ENCODE measurements around the gene RFT1.
A peak's percentile ranks its signal among the peaks of the same experiment; 100 is the strongest.

Gene RFT1

GRCh38 chr3:53084310-53085001, 45.8 kb downstream of the RFT1 start:
- DNase-seq, result no peak

DNA sequence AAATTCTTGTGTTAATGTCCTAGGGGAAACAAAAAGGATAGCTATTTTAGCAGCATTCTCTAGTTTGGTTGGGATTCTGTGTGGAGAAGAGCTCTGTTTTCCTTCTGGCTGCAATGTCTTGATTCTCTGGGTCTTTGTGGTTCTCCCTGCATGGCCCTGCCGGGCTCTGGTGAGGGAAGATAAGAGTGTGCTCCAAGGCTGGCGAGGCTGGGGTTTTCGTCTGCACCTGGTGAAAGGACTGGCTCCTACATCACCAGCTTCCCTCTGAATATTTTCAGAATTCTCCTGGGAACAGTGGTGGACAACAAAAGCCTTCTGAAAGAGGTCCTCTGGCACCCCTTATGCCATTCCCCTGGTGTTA, 46.3 kb downstream of the RFT1 start:
- no peak for DNase-seq

GRCh38 chr3:53083521-53083920, 46.7 kb downstream of the RFT1 start:
- DNase-seq, result no peak

DNA sequence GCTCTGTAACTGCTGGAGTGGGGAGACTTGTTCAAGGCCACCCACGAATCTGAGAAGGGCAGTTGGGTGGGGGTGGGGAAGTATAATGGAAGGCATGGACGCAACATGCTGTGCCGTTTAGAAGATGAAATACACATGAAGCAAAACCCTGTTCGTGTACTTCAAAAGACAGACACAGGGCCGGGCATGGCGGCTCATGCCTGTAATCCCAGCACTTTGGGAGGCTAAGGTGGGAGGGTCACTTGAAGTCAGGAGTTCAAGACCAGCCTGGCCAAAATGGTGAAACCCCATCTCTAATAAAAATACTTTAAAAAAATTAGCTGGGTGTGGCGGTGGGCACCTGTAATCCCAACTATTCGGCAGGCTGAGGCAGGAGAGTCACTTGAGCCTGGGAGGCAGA, 47.5 kb downstream of the RFT1 start:
- no peak for DNase-seq

- no peak for DNase-seq
Measured at GRCh38 chr3:53081318-53081717, 48.9 kb downstream of the RFT1 start.

DNA sequence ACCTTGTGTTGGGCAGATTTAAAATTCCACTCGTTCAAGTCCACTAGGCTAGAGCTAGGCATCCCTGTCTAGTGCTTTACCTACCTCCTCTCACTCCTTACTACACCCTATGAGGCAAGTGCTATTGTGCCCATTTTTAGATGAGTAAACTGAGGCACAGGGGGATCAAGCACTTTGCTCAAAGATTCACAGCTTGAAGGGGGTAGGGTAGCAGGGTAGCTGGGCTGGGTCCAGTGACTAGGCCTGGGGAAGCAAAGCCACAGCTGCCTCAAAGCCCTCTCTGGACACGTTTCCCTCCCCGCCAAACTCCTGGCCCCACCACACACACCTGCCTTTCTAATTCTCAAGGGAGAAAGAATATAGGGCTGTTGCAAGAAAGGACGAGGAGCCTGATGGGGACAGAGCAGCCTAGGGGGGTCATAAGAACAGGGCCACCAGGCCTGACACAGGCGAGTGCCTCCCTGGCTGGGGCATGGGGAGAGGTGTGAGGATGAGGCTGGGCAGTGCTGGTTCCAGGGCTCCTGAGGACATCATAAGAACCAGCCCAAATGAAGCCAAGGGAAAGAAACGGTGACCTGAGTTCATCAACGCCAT, 49.5 kb downstream of the RFT1 start:
- DNase-seq, result no peak

- no peak for DNase-seq
Measured at GRCh38 chr3:53079791-53080555, 50.3 kb downstream of the RFT1 start.

- DNase-seq, result no peak
Measured at GRCh38 chr3:53079147-53079546, 51.1 kb downstream of the RFT1 start.

GRCh38 chr3:53078656-53079055, 51.6 kb downstream of the RFT1 start:
- no peak for DNase-seq

DNA sequence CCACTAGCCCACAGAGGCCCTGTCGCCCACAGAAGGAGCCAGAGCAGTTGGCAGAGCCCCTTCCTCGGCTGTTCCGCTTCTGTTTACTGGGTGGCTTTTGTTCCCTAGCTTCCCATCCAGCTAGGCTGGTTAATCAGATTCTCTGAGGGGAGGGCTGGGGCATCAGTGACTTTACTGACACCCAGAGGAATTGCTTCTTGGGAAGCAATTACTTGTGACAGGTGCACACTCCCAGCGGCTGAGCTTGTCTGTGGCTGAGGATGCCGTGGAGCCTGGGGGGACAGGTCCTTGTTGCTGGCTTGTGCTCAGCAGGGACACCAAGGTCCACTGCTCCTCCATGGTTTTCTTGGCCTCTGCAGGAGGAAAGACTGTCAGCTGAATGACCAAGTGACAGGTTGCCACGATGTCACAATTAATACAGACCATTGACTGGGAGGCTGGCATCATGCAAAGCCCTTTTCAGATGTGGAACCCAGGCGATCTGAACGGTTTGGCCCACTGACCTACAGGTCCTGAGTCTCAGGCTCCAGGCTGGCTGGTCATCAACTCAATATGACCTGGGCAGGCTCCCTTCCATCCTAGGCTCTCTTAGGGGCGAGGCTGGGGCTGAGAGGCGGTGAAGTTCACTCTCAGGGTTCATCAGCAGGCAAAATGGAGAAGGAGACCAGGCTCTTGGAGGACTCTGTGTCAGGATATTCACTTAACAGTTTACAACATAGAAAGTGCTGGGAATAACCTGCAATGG, 52.6 kb downstream of the RFT1 start:
- no peak for DNase-seq

- no peak for DNase-seq
Measured at GRCh38 chr3:53075743-53076140, 54.5 kb downstream of the RFT1 start.

- DNase-seq, result no peak
Measured at GRCh38 chr3:53074761-53075742, 55.2 kb downstream of the RFT1 start.

DNA sequence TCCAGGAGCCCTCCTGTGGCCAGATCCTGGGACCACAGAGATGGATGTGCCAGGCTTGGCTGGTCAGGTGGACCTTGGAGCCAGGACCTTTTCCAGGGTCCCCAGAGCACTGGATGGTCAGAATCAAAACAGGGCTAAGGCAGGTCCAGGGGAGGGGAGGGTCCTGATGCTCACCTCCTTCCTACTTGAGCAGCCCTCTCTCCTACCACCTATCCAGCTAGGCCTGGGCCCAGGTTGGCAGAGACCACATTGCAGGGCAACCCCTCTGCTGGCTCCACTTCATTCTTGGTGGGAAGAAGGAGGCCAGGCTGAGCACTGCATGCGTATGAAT, 55.9 kb downstream of the RFT1 start:
- DNase-seq, result no peak

- DNase-seq, result no peak
Measured at GRCh38 chr3:53073553-53074365, 56.5 kb downstream of the RFT1 start.

- DNase-seq, result peak; percentile 90
Measured at GRCh38 chr3:53072653-53073552, 57.3 kb downstream of the RFT1 start.

- DNase-seq, result no peak
Measured at GRCh38 chr3:53071882-53072431, 58.3 kb downstream of the RFT1 start.

DNA sequence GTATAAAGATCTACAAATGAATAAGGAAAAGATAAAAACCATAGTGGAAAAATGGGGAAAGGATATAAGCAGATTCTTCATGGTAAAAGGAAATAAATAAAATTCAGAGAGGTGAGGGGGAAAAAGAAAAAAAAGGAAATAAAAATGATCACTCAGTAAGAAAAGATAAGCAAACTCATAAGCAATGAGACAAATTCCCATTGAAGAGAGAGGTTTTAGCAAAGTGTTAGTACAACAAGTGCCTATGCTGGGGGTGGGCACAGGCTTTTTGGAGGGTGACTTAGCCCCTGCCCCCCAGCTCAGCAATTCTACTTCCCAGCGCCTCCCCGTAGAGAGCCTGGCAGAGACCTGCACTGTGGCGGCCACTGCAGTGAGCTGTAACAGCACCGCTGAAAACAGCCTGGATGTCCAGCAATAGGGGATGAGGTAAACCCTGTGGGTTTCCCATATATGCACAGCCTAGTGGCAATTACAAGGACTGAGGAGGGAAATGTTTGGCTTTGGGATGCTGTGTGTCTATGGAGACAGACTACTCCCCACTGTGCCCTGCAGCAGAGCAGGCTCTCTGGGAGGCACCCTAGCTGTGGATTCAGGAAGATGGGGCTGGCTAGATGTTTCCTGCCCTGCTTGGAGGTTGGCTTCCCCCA, 60.7 kb downstream of the RFT1 start:
- no peak for DNase-seq

- no peak for DNase-seq
Measured at GRCh38 chr3:53068176-53068575, 62.1 kb downstream of the RFT1 start.

DNA sequence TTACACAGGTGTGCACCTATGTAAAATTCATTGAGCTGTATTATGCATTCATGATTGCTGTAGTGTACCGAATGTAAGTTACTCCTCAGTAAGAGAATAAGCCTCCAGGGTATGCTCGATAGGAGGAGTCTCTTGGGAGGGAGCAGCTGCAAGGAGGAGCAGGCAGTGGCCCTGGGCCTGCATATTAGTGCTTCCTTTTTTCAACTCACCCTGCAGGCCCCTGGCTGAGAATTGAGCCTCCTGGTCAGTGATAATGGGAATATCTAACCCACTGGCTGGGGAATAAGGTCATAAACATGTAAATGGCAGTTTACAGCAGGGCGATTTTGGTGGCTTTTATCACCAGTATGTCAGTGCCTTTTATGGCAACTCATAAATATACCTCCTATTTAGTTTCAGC, 62.7 kb downstream of the RFT1 start:
- DNase-seq, result no peak
